RPMI7951 (cell line): ENCODE data around the gene CCDC191. TPM values are rescaled to one million over a fixed set of nuclear protein-coding genes. Genes with fewer than 3 reads are reported as not detected.

Source experiments
- DNase-seq: peaks from one replicate; pipeline ENCODE4 v3.0.0-alpha.2; 2012; ENCODE audit warnings: low read depth
- total RNA-seq: library from RNA; depleted of rRNA; stranded (reverse); fragments of >200 nt; shearing (Covaris generic); gene quantifications from 2 replicates; pipeline ENCODE4 v1.2.3, GENCODE V29; 2014; rRNA removed

CCDC191 gene
- total RNA-seq, 1 experiment from 2014 or later, result 0.96 TPM

DNA sequence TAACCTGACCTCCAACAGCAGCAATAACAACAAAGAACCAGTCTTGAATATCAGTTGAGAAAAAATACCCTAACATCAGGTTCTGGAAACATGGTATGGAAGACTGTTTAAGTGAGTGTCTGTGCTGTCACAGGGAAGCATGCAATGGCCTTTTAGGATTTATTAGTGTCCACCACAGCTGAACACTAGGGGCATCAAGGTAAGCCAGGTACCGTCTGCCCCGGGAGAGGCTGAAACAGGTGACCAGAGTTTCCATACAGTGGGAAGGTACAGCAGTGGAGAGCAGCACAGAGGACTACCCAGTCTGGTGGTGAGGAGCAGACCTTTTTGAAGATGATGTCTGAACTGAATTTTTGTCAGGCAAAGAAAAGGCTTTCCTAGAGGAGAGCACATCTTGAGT is 90.2 kb downstream of the CCDC191 start:
- no peak for DNase-seq

DNA sequence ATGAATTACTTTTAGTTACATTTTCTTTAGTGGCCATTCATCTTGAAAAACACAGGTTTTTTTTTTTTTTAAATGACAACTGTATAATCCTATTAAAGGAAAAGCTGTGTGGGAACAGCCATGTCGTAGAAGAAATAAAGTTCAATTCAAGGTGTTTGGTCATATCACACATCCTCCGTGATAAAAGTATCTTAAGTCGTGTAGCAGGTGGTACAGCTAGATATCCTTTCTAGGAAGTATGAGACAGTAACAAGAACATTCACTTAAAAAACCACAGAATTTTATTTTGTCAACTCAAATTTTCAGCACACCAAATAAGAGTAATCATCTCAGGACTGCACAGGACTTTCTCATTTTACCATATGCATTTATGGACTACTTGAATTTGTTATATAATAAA is 92.4 kb downstream of the CCDC191 start:
- DNase-seq, result no peak

DNA sequence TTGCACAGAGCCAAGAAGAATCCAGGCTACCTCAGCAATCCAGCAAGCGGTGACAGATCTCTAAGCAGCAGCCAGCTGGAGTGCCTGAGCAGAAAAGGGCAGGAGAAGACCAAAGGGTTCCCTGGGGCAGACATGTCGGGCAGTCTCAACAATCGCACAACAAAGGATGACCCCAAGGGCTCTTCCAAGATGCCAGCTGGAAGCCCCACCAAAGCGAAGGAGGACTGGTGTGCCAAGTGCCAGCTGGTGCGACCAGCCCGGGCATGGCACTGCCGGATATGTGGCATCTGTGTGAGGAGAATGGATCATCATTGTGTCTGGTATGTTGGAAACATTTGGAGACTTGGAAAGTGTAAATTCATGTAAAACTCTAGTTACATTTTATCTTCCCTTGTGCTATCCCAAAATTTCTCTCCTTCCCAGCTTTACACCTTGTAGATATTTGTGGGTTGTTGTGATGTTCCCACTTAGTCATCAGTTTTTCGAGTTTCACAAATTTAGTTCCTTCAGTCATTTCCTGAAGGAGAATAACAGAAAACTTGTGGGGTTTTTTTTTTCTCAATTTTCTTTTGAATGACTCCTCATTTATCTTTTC is 102.1 kb downstream of the CCDC191 start:
- DNase-seq, result peak; percentile 6

DNA sequence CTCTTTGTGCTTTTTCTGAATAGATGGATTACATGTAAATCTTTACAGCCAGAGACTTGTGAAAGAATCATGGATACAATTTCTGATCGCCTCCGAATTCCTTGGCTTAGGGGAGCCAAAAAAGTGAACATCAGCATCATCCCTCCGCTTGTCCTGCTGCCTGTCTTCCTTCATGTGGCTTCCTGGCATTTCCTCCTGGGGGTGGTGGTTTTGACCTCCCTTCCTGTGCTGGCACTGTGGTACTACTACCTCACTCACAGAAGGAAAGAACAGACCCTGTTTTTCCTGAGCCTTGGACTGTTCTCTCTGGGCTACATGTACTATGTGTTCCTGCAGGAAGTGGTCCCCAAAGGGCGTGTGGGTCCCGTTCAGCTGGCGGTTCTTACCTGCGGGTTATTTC is 102.6 kb downstream of the CCDC191 start:
- peak; percentile 63 for DNase-seq

DNA sequence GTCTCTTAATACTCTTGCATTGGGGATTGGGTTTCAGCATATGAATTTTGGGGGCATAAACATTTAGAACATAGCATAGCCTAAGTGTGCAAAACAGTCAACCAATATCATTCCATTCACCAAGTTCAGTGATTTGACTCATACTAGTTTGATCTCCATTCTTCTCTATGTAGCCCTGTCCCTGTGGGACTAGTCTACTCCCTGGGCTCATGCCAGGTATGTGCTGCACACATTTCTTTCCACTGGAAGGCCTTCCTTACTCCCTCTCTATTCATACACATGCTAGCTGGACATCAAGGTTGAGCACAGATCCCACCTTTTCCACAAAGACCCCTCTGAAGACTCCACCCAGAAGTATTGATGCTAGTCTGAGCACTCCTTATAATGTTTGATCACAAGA is 103.4 kb downstream of the CCDC191 start:
- DNase-seq, result peak; percentile 13

DNA sequence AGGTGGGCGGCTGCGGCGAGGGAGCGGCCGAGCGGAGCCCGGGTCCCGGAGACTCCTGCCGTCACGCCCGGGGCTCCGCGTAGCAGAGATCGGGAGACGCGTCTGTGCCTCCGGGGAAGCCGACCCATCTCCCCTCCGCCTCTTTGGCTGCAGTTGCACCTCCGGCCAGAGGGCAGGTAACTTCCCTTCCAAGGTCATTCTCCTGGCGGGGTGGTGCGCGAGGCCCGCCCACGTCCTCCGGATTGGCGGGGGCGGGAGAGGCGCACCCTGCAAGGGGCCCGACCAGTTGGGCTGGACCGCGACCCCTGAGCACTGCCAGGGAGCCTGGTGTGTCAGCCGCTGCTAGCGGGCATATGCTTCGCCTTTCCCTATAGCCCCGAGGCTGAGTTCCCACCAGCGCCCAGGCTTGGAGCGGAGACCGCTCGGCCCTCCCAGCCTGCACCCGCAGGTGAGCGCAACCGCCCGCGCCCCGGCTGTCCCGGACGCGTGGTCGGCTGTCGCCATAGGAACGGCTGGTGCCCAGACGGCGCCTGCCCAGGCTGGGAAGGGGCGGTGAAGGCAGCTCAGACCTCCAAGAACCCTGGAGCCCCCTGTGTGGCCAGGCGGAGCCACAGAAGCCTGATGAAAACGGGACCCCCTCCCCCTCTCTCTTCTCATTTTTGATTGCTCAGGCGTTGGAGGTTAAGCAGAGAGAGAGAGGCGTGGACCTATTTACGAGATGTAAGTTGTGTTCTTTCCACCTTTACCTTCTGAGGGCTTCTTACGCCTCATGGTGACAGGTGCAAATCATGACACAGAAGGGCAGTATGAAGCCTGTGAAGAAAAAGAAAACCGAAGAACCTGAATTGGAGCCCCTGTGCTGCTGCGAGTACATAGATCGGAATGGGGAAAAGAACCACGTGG is 108.1 kb downstream of the CCDC191 start:
- no peak for DNase-seq

DNA sequence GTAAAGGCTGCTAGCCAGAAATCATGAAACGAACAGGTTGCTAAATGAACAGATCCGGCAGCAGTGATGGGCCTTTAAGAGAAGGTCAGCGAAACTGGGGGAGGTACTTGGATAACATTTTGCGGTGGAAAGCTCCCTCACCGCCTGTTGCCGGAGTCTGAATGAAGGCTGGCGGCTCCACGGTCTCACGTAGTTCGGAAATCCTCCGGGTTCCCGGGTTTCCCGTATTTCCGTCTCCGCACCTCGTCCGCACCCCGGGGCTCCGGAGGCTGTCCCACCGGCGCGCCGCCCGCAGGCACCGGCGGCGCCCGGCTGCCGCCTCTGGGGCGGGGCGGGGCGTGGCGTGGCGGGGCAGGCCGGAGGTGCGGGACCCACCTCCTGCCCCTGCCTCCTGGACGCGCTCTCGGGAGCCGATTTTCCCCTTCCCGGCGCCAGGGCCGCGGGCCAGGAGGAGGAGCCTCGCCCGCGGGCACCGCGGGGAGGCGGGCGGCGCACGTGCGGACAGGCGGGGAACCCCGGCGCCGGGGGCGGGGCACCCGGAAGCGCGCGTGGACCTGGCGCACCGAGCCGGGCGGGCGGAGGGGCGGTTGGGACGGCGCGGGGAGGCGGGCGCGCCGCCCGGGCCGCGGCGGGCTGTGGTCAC is 108.8 kb downstream of the CCDC191 start, which contains the start of gene ZDHHC23:
ZDHHC23 (plus strand) TSS at position 642 of the 643 bp plus-strand sequence. CDS start 790 bp downstream, outside the sequence.
- DNase-seq, result peak; percentile 64

DNA sequence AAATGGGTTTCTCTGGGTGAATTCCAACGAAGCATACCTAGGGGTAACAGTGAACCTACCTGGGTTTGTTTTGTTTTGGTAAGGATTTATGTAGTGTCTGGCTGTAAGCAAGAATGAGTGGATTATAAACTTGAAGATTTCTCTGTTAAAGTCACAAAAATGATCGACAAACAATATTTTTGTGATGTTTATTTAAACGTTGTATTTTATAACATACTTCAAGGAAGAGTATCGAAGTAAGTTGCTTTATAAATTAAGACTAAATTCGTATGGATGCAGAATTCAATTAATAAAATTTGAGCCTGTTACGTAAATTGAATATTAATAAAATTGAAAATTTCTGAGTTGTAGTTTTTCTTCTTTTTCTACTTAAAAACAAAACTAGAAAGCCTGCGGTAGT is 109.5 kb downstream of the CCDC191 start:
- no peak for DNase-seq

DNA sequence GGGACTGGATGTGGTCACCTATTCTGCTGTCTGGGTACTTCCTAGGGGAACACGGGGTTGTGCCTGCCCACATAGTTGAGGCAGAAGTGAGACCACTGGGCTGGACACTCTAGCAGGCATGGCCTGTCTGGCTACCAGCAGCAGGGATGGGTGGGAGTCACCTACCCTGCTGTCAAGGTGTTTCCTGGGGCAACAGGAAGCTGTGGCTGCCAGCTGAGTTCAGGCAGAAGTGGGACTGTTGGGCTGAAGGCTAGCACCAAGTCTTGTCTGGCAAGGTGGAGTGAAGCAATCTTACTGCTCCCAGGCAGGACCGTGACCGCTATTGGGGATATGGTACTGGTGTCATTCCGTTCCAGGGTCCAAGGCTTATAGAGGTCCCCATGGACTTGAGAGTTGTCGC is 128.8 kb downstream of the CCDC191 start:
- no peak for DNase-seq

DNA sequence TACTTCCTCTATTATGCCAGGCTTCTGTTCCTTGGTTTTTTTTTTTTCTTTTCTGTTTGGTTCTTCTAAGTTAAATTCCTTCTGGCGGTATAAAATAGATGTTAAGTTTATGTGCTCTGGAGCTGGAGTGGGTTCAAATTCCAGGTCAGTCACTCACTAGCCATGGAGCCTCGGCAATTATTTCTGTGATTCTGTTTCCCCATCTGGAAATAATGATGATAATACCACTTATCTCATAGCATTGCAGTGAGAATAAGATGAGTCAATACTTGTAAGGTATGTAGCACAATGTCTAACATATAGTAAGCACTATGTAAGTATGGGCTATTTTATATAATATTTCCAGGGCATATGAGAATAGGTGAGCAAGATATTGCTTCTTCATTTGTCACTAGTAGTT is 141.7 kb downstream of the CCDC191 start:
- DNase-seq, result peak; percentile 22

Other genes with a start within 250 kb of the CCDC191 start
- gene GRAMD1C, start 217.7 kb downstream of the CCDC191 start, total RNA-seq, result 3.6 and 6.0 TPM in 2 replicates
- gene ZDHHC23, start 108.5 kb downstream of the CCDC191 start, total RNA-seq, result 1.3 and 1.6 TPM in 2 replicates
- 17.7 and 20.4 TPM in 2 replicates for gene QTRT2, start 211 bp upstream of the CCDC191 start, total RNA-seq
- not detected in 2 replicates for gene DRD3, start 122.5 kb upstream of the CCDC191 start, total RNA-seq
- not detected in 2 replicates for gene ZNF80, start 181.1 kb upstream of the CCDC191 start, total RNA-seq
- gene TIGIT, start 237.5 kb upstream of the CCDC191 start, total RNA-seq, result not detected in 2 replicates